Lung (tissue), 16 donors: ENCODE results near the gene MBNL1. TPM values are rescaled to one million over a fixed set of nuclear protein-coding genes. Genes with fewer than 3 reads are reported as not detected.

ENCODE experiments used
- ATAC-seq: fragments of 200-7000 bp; cut with Tn5 transposase; one replicate; pipeline ENCODE4 v1.9.1; 2020; ENCODE audit warnings: moderate number of reproducible peaks; ENCODE audit not compliant: insufficient read depth, low FRiP score
- DNase-seq, 3 donors: peaks; one replicate each; pipeline ENCODE4 v3.0.0-alpha.2; 2013 to 2017
- H3K27ac ChIP-seq, 2 donors: one replicate each; pipeline ENCODE4 v1.5.1; 2013; ENCODE audit warnings: mild to moderate bottlenecking in 2 of 2, moderate library complexity in 2 of 2, control low read depth in 1 of 2, inconsistent platforms in 1 of 2, low read depth in 1 of 2, low read length in 1 of 2
- H3K27me3 ChIP-seq, 3 donors: one replicate each; pipeline ENCODE4 v1.5.1; 2013; ENCODE audit warnings: low read length in 2 of 3; ENCODE audit not compliant: control insufficient read depth in 3 of 3, insufficient read depth in 3 of 3
- H3K36me3 ChIP-seq, 4 donors: one replicate each; pipeline ENCODE4 v1.5.1; 2013; ENCODE audit warnings: low read length in 4 of 4, mild to moderate bottlenecking in 1 of 4, moderate library complexity in 1 of 4; ENCODE audit not compliant: control insufficient read depth in 4 of 4, insufficient read depth in 4 of 4
- H3K4me1 ChIP-seq, 5 donors: one replicate each; pipeline ENCODE4 v1.5.1; 2013; ENCODE audit warnings: low read length in 5 of 5, mild to moderate bottlenecking in 2 of 5, moderate library complexity in 1 of 5; ENCODE audit not compliant: control insufficient read depth in 5 of 5, insufficient read depth in 5 of 5
- H3K4me3 ChIP-seq: one replicate; pipeline ENCODE4 v1.5.1; 2013; ENCODE audit warnings: mild to moderate bottlenecking, control low read depth, moderate library complexity
- H3K9ac ChIP-seq, 2 donors: one replicate each; pipeline ENCODE4 v1.5.1; 2013; ENCODE audit warnings: low read length in 2 of 2, control low read depth in 1 of 2; ENCODE audit not compliant: insufficient read depth in 1 of 2
- H3K9me3 ChIP-seq, 4 donors: one replicate each; pipeline ENCODE4 v1.5.1; 2013; ENCODE audit warnings: low read length in 3 of 4, mild to moderate bottlenecking in 1 of 4, moderate library complexity in 1 of 4; ENCODE audit not compliant: control insufficient read depth in 4 of 4, insufficient read depth in 3 of 4
- CTCF ChIP-seq: IDR thresholded peaks from 2 replicates; pipeline ENCODE4 v1.5.1; 2012; ENCODE audit warnings: mild to moderate bottlenecking; ENCODE audit errors: control extremely low read depth, extremely low read depth
- WGBS, 2 donors: extraction: QIAGEN DNeasy Blood & Tissue Kit; methylation state at CpG; one replicate each; pipeline ENCODE4 v1.1.7; 2013; 5-methylcytosine and 5-hydroxymethylcytosine counted together
- long read RNA-seq, 5 donors: transcript quantifications; one replicate each; lab custom pipeline, GENCODE V29; 2026
- polyA plus RNA-seq, 2 donors: library from polyadenylated mRNA; stranded (reverse); fragments of 200-250 nt; gene quantifications; one replicate each; pipeline ENCODE4 v1.2.1, GENCODE V29; 2013
- total RNA-seq, 2 donors: library from RNA; depleted of rRNA in 1 of 2; stranded (reverse); fragments of >200 nt in 1 of 2; gene quantifications; one replicate each; pipeline ENCODE4 v1.2.1, GENCODE V29; 2014 to 2021
- donor health status: control.
- donor health status: control.
- donor health status: Bipolar disorder and iron deficiency.
- donor health status: healthy.
- donor health status: DM: yes; HTN: yes; CAD: no.

MBNL1 gene, protein sequence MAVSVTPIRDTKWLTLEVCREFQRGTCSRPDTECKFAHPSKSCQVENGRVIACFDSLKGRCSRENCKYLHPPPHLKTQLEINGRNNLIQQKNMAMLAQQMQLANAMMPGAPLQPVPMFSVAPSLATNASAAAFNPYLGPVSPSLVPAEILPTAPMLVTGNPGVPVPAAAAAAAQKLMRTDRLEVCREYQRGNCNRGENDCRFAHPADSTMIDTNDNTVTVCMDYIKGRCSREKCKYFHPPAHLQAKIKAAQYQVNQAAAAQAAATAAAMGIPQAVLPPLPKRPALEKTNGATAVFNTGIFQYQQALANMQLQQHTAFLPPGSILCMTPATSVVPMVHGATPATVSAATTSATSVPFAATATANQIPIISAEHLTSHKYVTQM
- 100 to 1,000 TPM; 265 to 266 TPM for total RNA-seq
- 10 to 100 TPM; 55.3 to 64.2 TPM for polyA plus RNA-seq
- long read RNA-seq, donor 1, full-length matches to known transcripts = 12 of 20 reads
- long read RNA-seq, donor 1, partial matches to known transcripts = 8 of 20 reads
- long read RNA-seq, donor 1, other reads (novel, unspliced or antisense) = 0 of 20 reads
- long read RNA-seq, donor 2, full-length matches to known transcripts = 4 of 9 reads
- long read RNA-seq, donor 2, partial matches to known transcripts = 5 of 9 reads
- long read RNA-seq, donor 2, other reads (novel, unspliced or antisense) = 0 of 9 reads
- long read RNA-seq, donor 3, full-length matches to known transcripts = 4 of 17 reads
- long read RNA-seq, donor 3, partial matches to known transcripts = 13 of 17 reads
- long read RNA-seq, donor 3, other reads (novel, unspliced or antisense) = 0 of 17 reads
- long read RNA-seq, donor 4, partial matches to known transcripts = 7 of 7 reads
- long read RNA-seq, donor 4, other reads (novel, unspliced or antisense) = 0 of 7 reads
- long read RNA-seq, donor 5, full-length matches to known transcripts = 4 of 37 reads
- long read RNA-seq, donor 5, partial matches to known transcripts = 33 of 37 reads
- long read RNA-seq, donor 5, other reads (novel, unspliced or antisense) = 0 of 37 reads

GRCh38 chr3:152268555-152269055 is at the start of gene MBNL1:
MBNL1 (plus strand) TSS chr3:152268929; CDS start chr3:152300194, 31,265 bp downstream.
- DNase-seq (peak; percentile 90 to 94 (median 92)), ATAC-seq (peak; percentile 80)
- peak within 1 kb of the TSS; percentile 96 for H3K4me3 ChIP-seq
- peak within 1 kb of the TSS; percentile 100 for H3K27ac ChIP-seq
- WGBS, 2 donors = 0% methylated on average over 48 to 50 of the region's 50 CpGs
- peak within 1 kb of the TSS; percentile 84 to 95 for H3K9ac ChIP-seq
- H3K4me1 ChIP-seq = peaks cover 6 to 37% (median 10%) of the 10 kb centered on the region in 5 donors
- H3K27me3 ChIP-seq = no peaks in the 10 kb centered on the region
- no peak for TF ChIP-seq CTCF
- no peaks in the 10 kb centered on the region for H3K9me3 ChIP-seq
- peaks cover 0 to 7% (median 0%) of the 10 kb centered on the region in 4 donors for H3K36me3 ChIP-seq

- peaks cover 0 to 8% (median 0%) of the 10 kb centered on the region in 5 donors for H3K4me1 ChIP-seq
- TF ChIP-seq CTCF = no peak
- ATAC-seq = no peak
Observed at GRCh38 chr3:152219216-152219615, 49.5 kb upstream of the MBNL1 start.

DNA sequence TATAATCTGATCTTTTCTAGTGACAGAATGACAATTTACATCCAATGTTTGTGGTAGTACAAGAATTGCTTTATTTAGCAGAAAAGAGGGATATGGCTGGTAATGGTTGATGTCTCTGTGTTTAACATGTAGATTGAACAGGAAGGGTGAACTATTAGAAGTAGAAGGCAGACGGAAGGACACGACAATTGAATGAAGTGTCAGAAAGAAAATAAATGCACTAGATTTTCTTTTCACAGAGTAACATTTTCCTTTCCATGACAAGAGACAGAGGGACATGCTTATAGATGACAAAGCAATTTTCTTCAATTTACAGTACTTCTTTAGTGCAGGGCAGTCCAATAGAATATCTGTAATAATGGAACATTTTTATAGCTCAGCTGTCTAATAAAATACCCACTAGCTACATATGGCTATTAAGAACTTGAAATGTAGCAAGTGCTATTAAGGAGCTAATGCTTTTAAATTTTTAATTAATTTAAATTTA is 48.9 kb upstream of the MBNL1 start:
- H3K4me3 ChIP-seq = no peak overlapping the region
- no peak overlapping the region for H3K9ac ChIP-seq
- no peaks in the 10 kb centered on the region for H3K9me3 ChIP-seq
- no peak overlapping the region for H3K27ac ChIP-seq
- no peak for DNase-seq
- 64 to 68% methylated on average over 2 of the region's 2 CpGs for WGBS, 2 donors
- no peak for ATAC-seq
- no peak for TF ChIP-seq CTCF
- no peaks in the 10 kb centered on the region for H3K27me3 ChIP-seq
- no peaks in the 10 kb centered on the region for H3K36me3 ChIP-seq
- H3K4me1 ChIP-seq = peaks cover 0 to 8% (median 0%) of the 10 kb centered on the region in 5 donors

More at GRCh38 chr3:152219216-152219615, 49.5 kb upstream of the MBNL1 start:
- Histone ChIP-seq H3K9me3 (no peaks in the 10 kb centered on the region), H3K36me3 (no peaks in the 10 kb centered on the region), H3K4me3 (no peak overlapping the region), H3K27me3 (no peaks in the 10 kb centered on the region), H3K9ac (no peak overlapping the region), H3K27ac (no peak overlapping the region)
- 24 to 39% methylated on average over 3 of the region's 3 CpGs for WGBS, 2 donors
- peak in 2 of 3 donors; percentile 40 to 74 for DNase-seq
